Measurements from ENCODE around the gene CHD9.

DNA sequence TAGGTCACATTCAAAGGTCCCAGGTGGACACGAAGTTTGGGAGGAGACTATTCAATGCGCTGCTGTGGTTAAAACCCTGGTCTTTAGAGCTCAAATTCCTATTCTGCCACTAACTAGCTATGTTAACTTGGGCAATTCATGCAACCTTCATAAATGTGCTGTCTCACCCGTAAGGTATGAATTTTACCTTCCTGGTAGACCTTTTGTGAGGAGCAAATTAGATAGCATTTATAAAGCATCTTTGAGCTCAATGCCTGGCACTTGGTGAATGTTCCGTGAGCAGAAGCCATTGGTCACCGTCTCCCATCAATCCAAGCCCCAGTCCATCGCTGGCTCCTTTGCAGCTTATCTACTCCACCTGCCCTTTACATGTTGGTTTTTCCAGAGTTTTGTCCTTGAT, 18.7 kb upstream of the CHD9 start:
- TF ChIP-seq, protein P1, sequence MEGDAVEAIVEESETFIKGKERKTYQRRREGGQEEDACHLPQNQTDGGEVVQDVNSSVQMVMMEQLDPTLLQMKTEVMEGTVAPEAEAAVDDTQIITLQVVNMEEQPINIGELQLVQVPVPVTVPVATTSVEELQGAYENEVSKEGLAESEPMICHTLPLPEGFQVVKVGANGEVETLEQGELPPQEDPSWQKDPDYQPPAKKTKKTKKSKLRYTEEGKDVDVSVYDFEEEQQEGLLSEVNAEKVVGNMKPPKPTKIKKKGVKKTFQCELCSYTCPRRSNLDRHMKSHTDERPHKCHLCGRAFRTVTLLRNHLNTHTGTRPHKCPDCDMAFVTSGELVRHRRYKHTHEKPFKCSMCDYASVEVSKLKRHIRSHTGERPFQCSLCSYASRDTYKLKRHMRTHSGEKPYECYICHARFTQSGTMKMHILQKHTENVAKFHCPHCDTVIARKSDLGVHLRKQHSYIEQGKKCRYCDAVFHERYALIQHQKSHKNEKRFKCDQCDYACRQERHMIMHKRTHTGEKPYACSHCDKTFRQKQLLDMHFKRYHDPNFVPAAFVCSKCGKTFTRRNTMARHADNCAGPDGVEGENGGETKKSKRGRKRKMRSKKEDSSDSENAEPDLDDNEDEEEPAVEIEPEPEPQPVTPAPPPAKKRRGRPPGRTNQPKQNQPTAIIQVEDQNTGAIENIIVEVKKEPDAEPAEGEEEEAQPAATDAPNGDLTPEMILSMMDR (IDR thresholded peaks at IDR 0.05; ENCODE audit: low read length) = no peak
- no peak for TF ChIP-seq EZH2 (IDR thresholded peaks at IDR 0.05; ENCODE audit: borderline replicate concordance, low read length)

Measured in OCI-LY1 (cell line).